Endothelial cell of umbilical vein (primary cell): Measurements from ENCODE around the gene LBR. TPM values are rescaled to one million over a fixed set of nuclear protein-coding genes. Genes with fewer than 3 reads are reported as not detected.

Source experiments
- BruUV-seq: library from RNA; stranded (reverse); fragments of 400-500 nt; replicated peaks from 2 replicates; lab custom pipeline; 2021; lab: Mats Ljungman, UMichigan
- CTCF ChIA-PET: fragments of 300-600, 350-600 bp; sonication (Branson Sonifier 250); formaldehyde crosslinking; loops from one replicate; lab custom pipeline; 2021; ENCODE audit warnings: antibody characterized with exemption, inconsistent platforms; lab: Charles Lee
- POLR2A ChIA-PET: fragments of 300-600, 350-600 bp; sonication (Branson Sonifier 250); formaldehyde crosslinking; loops from one replicate; lab custom pipeline; 2021; ENCODE audit warnings: antibody characterized with exemption, inconsistent platforms; lab: Charles Lee
- DNase-seq: peaks from one replicate; pipeline ENCODE4 v3.0.0-alpha.2; 2011; ENCODE audit warnings: low read depth, low spot score
- FAIRE-seq: peaks from 2 replicates; lab custom pipeline; 2011; peaks lifted over from hg19 to GRCh38; lab: Jason Lieb, UNC
- H2AFZ ChIP-seq: 2 replicates; pipeline ENCODE4 v1.6.0; 2012; ENCODE audit warnings: low read depth, low read length, control low read depth, inconsistent platforms
- H3K27ac ChIP-seq: 2 replicates; pipeline ENCODE4 v1.5.1; 2011; ENCODE audit warnings: low read depth, mild to moderate bottlenecking, control low read depth, low read length, moderate library complexity; ENCODE audit not compliant: insufficient read depth
- H3K27me3 ChIP-seq, 2 experiments: 2 replicates each; pipeline versions ENCODE4 v1.6.0 to v1.6.1; 2011; ENCODE audit warnings: low read length in 2 of 2, mixed read lengths in 1 of 2; ENCODE audit not compliant: control insufficient read depth in 2 of 2, insufficient read depth in 2 of 2
- H3K36me3 ChIP-seq, 2 experiments: 2 replicates in 1 of 2; 3 replicates in 1 of 2; pipeline ENCODE4 v1.5.1; 2011; ENCODE audit warnings: low read length in 2 of 2, mild to moderate bottlenecking in 1 of 2, moderate library complexity in 1 of 2; ENCODE audit not compliant: control insufficient read depth in 2 of 2, insufficient read depth in 2 of 2; ENCODE audit errors: extremely low read depth in 1 of 2
- H3K4me1 ChIP-seq: 3 replicates; pipeline ENCODE4 v1.5.1; 2011; ENCODE audit warnings: mild to moderate bottlenecking, low read length; ENCODE audit not compliant: control insufficient read depth, insufficient read depth; ENCODE audit errors: extremely low read depth
- H3K4me2 ChIP-seq: 2 replicates; pipeline ENCODE4 v1.6.1; 2011; ENCODE audit warnings: low read length, control low read depth, mixed read lengths; ENCODE audit not compliant: insufficient read depth
- H3K4me3 ChIP-seq, 3 experiments: fragments of 200-600 bp in 1 of 3; sonication (generic), shearing (Covaris generic) in 1 of 3; replicated peaks in 1 of 3; 2 replicates each; pipeline ENCODE4 v1.5.1; 2011 to 2016; ENCODE audit warnings: control low read depth in 3 of 3, low read length in 3 of 3, mild to moderate bottlenecking in 2 of 3, inconsistent platforms in 1 of 3, low read depth in 1 of 3, moderate library complexity in 1 of 3; ENCODE audit not compliant: insufficient read depth in 1 of 3
- H3K79me2 ChIP-seq: 2 replicates; pipeline ENCODE4 v1.6.0; 2012; ENCODE audit warnings: low read length, inconsistent platforms; ENCODE audit not compliant: control insufficient read depth, insufficient read depth
- H3K9ac ChIP-seq: replicated peaks from 2 replicates; pipeline ENCODE3; 2011; ENCODE audit warnings: low read length, control low read depth; ENCODE audit not compliant: insufficient read depth; ENCODE audit errors: extremely low read depth
- H3K9me1 ChIP-seq: replicated peaks from 3 replicates; pipeline ENCODE4 v1.6.0; 2011; ENCODE audit warnings: mild to moderate bottlenecking, low read length; ENCODE audit not compliant: control insufficient read depth, insufficient read depth; ENCODE audit errors: extremely low read depth
- H3K9me3 ChIP-seq: replicated peaks from 2 replicates; pipeline ENCODE4 v1.5.1; 2012; ENCODE audit warnings: low read length, inconsistent platforms; ENCODE audit not compliant: control insufficient read depth, insufficient read depth
- H4K20me1 ChIP-seq: replicated peaks from 2 replicates; pipeline ENCODE3; 2011; ENCODE audit warnings: mild to moderate bottlenecking, low read length; ENCODE audit not compliant: control insufficient read depth, insufficient read depth; ENCODE audit errors: extremely low read depth
- EZH2 ChIP-seq: IDR thresholded peaks from 2 replicates; pipeline ENCODE4 v1.6.1; 2012; ENCODE audit warnings: borderline replicate concordance, low read depth, mild to moderate bottlenecking, moderate library complexity, low read length, inconsistent platforms; ENCODE audit not compliant: severe bottlenecking
- FOS ChIP-seq: IDR thresholded peaks from 2 replicates; pipeline ENCODE4 v1.6.1; 2011; ENCODE audit warnings: mild to moderate bottlenecking, low read length, moderate library complexity, borderline replicate concordance; ENCODE audit not compliant: insufficient read depth
- GATA2 ChIP-seq: IDR thresholded peaks from 2 replicates; pipeline ENCODE4 v1.7.0; 2011; ENCODE audit warnings: low read depth, mild to moderate bottlenecking, moderate library complexity, mixed read lengths, low read length; ENCODE audit not compliant: insufficient read length, insufficient read depth
- POLR2AphosphoS5 ChIP-seq: IDR thresholded peaks from 2 replicates; pipeline ENCODE4 v1.6.1; 2012; ENCODE audit warnings: low read depth, mild to moderate bottlenecking, control low read depth, low read length, moderate library complexity; ENCODE audit not compliant: insufficient read depth
- dilution Hi-C: fragments of 300-500 bp; cut with MboI; formaldehyde crosslinking; loops from one replicate; pipeline ENCODE4 v1.15.0; 2019; ENCODE audit warnings: low sequenced_read_pairs; ENCODE audit not compliant: extremely low pct_ligation_motif_present
- intact Hi-C: fragments of 100-400 bp; cut with micrococcal nuclease; formaldehyde crosslinking; loops from one replicate; pipeline ENCODE4 v1.10.0; 2022
- polyA plus RNA-seq, 4 experiments: library from polyadenylated mRNA; depleted of rRNA in 3 of 4; stranded (reverse) in 3 of 4; unstranded in 1 of 4; fragments of >200 nt; gene quantifications; 2 replicates each; pipeline versions ENCODE4 v1.2.1 to v1.2.3, GENCODE V29; 2011 to 2012; ENCODE audit warnings: missing spikeins in 1 of 4
- total RNA-seq: library from RNA; stranded (reverse); gene quantifications from 2 replicates; pipeline ENCODE4 v1.2.3, GENCODE V29; 2021
- TF ChIP-seq, protein P1 (sequence below), 2 donors: IDR thresholded peaks; 1 replicate in 1 of 2; 2 replicates in 1 of 2; pipeline ENCODE4 v1.5.1; 2011; ENCODE audit warnings: low read length in 2 of 2, mild to moderate bottlenecking in 2 of 2, moderate library complexity in 2 of 2, control low read depth in 1 of 2, inconsistent platforms in 1 of 2, low read depth in 1 of 2; ENCODE audit not compliant: insufficient read depth in 1 of 2; ENCODE audit errors: extremely low read depth in 1 of 2

LBR gene
- total and polyA plus RNA-seq, 2 donors (not counting 3 experiments of a cell fraction or from before 2014, with no cell fraction given) = 53.9 to 119 TPM

DNA sequence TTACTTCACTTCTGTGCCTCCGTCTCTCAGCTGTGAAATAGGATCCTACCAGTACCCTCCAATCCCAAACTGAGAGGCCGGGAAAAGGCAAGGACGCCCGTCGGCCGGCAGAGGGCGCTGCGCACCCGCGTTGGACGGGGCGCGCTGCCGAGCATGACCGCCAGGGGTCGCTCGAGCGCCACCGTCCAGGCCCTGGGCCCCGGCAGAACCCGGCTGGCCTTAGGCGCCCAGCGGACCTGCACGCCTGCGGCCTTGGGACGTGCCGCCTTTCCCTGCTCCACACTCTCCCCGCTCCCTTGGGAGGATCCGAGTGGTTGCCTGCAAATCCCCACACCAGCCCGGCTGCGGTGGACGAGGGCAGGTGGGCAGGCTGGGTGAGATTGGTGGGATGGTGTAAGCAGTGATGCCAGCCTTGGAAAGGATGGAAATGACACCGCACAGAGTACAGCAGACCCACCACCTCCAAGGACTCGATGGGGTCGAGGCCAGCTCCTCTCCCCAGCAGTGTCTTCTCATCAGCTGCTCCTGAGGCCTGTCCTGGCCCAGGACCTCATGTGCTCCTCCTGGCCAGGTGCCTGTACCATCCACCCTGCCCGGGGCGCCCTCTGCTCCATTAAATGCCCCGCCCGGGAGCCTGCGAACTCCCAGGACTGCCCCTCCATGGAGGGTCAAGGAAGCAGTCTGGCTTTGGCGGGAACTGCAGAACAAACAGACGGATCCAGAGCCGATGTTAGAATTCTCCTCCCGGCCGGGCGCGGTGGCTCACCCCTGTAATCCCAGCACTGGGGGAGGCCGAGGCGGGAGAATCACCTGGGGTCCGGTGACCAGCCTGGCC, 47.4 kb upstream of the LBR start:
- Histone ChIP-seq H3K4me1 (no peaks in the 10 kb centered on the region), H4K20me1 (no peaks in the 10 kb centered on the region), H3K27ac (no peak overlapping the region), H2AFZ (peak overlapping the region; percentile 85), H3K9me3 (no peaks in the 10 kb centered on the region), H3K4me2 (no peak overlapping the region), H3K9ac (no peak overlapping the region), H3K9me1 (no peaks in the 10 kb centered on the region), H3K36me3 (no peaks in the 10 kb centered on the region), H3K4me3 (no peak overlapping the region), H3K79me2 (no peaks in the 10 kb centered on the region), H3K27me3 (no peaks in the 10 kb centered on the region)
- intact Hi-C loops (loop anchor here (1.0 to 5.0 kb wide), 8 partner anchors 77 to 501 kb away; partner anchors contain the start of genes EPHX1, SRP9 and TMEM63A), dilution Hi-C loops (no loop called here)
- DNase-seq = peak; percentile 74
- TF ChIP-seq POLR2AphosphoS5 (peak; percentile 53), EZH2 (no peak), FOS (no peak), GATA2 (no peak)
- TF ChIP-seq, protein P1, sequence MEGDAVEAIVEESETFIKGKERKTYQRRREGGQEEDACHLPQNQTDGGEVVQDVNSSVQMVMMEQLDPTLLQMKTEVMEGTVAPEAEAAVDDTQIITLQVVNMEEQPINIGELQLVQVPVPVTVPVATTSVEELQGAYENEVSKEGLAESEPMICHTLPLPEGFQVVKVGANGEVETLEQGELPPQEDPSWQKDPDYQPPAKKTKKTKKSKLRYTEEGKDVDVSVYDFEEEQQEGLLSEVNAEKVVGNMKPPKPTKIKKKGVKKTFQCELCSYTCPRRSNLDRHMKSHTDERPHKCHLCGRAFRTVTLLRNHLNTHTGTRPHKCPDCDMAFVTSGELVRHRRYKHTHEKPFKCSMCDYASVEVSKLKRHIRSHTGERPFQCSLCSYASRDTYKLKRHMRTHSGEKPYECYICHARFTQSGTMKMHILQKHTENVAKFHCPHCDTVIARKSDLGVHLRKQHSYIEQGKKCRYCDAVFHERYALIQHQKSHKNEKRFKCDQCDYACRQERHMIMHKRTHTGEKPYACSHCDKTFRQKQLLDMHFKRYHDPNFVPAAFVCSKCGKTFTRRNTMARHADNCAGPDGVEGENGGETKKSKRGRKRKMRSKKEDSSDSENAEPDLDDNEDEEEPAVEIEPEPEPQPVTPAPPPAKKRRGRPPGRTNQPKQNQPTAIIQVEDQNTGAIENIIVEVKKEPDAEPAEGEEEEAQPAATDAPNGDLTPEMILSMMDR (IDR thresholded peaks at IDR 0.05; ENCODE audit: extremely low read depth in 1 of 2, insufficient read depth in 1 of 2, low read depth in 1 of 2, low read length in 2 of 2) = peak; percentile 99 to 100
- POLR2A ChIA-PET = interaction anchor here (0.6 to 1.2 kb wide), 2 partner anchors 29 to 35 kb away, joined by 4 to 5 read pairs; no protein-coding TSS in a partner anchor
- FAIRE-seq = peak; percentile 79
- no TSS peak for BruUV-seq
- CTCF ChIA-PET = interaction anchor here (0.5 to 5.7 kb wide), 75 partner anchors 10 to 608 kb away, joined by 3 to 82 read pairs (median 4); partner anchors contain the start of genes EPHX1, LBR, PYCR2 and SRP9
